Measurements from ENCODE around the gene BBS12.

The BBS12 gene

GRCh38 chr4:122716825-122717448 lies 15.6 kb upstream of the BBS12 start:
- peak; percentile 81 for FAIRE-seq

GRCh38 chr4:122718281-122718680 lies 14.2 kb upstream of the BBS12 start:
- FAIRE-seq: no peak

- no peak for FAIRE-seq
These were observed 10.2 kb upstream of the BBS12 start for GRCh38 chr4:122722256-122722655.

GRCh38 chr4:122728856-122729255 lies 3.6 kb upstream of the BBS12 start:
- FAIRE-seq: no peak

GRCh38 chr4:122731676-122732075 lies 828 bp upstream of the BBS12 start:
- FAIRE-seq: no peak

GRCh38 chr4:122733787-122734120 lies 1.2 kb downstream of the BBS12 start:
- no peak for FAIRE-seq

- FAIRE-seq: no peak
These were observed 6.7 kb downstream of the BBS12 start for GRCh38 chr4:122739174-122739573.

- no peak for FAIRE-seq
These were observed 10.7 kb downstream of the BBS12 start for GRCh38 chr4:122742933-122743829.

GRCh38 chr4:122744229-122744628 lies 11.7 kb downstream of the BBS12 start:
- FAIRE-seq: no peak

GRCh38 chr4:122746485-122746965 lies 14.0 kb downstream of the BBS12 start:
- no peak for FAIRE-seq

- FAIRE-seq: no peak
These were observed 14.6 kb downstream of the BBS12 start for GRCh38 chr4:122747068-122747467.

- no peak for FAIRE-seq
These were observed 15.4 kb downstream of the BBS12 start for GRCh38 chr4:122747883-122748282.

- no peak for FAIRE-seq
These were observed 17.4 kb downstream of the BBS12 start for GRCh38 chr4:122749704-122750454.

GRCh38 chr4:122755675-122756074 lies 23.2 kb downstream of the BBS12 start:
- FAIRE-seq: no peak

- FAIRE-seq: peak; percentile 96
These were observed 25.5 kb downstream of the BBS12 start for GRCh38 chr4:122758033-122758432.

- peak; percentile 81 for FAIRE-seq
These were observed 27.3 kb downstream of the BBS12 start for GRCh38 chr4:122759639-122760310.

GRCh38 chr4:122762520-122762919 lies 30.0 kb downstream of the BBS12 start:
- FAIRE-seq: no peak

GRCh38 chr4:122762966-122763716 lies 30.6 kb downstream of the BBS12 start:
- FAIRE-seq: no peak

- no peak for FAIRE-seq
These were observed 31.7 kb downstream of the BBS12 start for GRCh38 chr4:122764071-122764820.

GRCh38 chr4:122764821-122765215 lies 32.3 kb downstream of the BBS12 start:
- no peak for FAIRE-seq

GRCh38 chr4:122765692-122766352 lies 33.3 kb downstream of the BBS12 start:
- FAIRE-seq: no peak

Measured in TTC549 (cell line).